ENCODE measurements around the gene EMC8.

- no peak for TF ChIP-seq CTCF (conservative IDR thresholded peaks at IDR 0.05; ENCODE audit: low read length)
- TF ChIP-seq EZH2phosphoT487 (IDR thresholded peaks at IDR 0.05; ENCODE audit: borderline replicate concordance) = no peak
Observed at GRCh38 chr16:85845266-85845665, 45.9 kb upstream of the EMC8 start.
